Fibroblast of skin of left biceps (primary cell): ENCODE results near the gene PIK3R6.
"Not testable (repeated sequence)": the region's sequence is repeated elsewhere in the genome, so short reads cannot be mapped to it uniquely, and the experiment has no call there.

Source experiments
- DNase-seq, 2 experiments: peaks; one replicate each; pipeline ENCODE4 v3.0.0-alpha.2; 2013; ENCODE audit warnings: low read depth in 2 of 2

PIK3R6 gene

DNA sequence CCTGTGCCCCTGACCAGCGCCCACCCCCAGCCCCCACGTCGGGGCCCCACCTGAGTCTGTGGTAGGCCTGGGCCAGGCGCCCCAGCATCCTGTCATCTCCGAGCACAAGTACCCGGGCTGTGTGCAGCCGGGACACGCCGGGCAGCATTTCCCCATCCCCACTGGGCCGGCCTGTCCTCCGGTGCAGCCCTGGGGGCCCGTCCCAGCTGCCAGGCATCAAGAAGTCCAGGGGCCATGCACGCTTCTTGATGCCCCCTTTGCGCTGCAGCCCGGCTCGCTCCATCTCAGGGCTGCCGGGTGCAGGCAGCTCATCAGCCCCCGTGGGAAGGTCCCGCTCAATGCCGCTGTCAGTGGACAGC lies 39.0 kb downstream of the PIK3R6 start:
- no peak for DNase-seq

DNA sequence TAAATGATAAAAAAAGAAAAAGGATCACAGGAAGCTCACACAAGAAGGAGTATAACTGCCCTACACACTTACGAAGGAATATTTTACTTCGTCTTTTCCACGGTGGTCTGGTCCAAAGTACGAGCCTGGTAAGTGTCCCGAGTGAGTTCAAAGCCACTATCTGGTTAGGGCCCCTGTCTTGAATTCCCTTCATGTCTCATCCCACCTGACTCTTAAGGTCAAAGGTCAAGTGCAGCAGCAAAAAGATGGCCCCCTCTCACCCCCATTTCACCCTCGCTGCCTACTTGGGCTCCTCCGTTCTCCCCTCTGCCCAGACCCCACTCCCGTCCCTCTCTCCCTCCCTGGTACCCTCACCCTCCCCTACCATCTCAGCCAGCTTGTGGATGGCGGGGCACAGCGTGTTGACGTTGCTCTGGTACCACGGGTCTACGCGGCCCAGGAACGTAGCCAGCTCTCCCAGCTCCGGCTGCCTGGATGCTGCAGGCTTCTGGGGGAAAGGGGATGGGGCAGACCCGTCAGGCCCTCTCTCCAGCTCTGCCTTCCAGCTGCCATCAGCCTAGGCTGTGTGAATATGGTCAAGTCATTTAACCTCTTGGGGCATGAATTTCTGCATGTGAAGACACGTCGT lies 40.6 kb downstream of the PIK3R6 start:
- no peak for DNase-seq

- no peak for DNase-seq
Measured at GRCh38 chr17:8825802-8826201, 41.7 kb downstream of the PIK3R6 start.

- DNase-seq: no peak
Measured at GRCh38 chr17:8823279-8823678, 44.2 kb downstream of the PIK3R6 start.

DNA sequence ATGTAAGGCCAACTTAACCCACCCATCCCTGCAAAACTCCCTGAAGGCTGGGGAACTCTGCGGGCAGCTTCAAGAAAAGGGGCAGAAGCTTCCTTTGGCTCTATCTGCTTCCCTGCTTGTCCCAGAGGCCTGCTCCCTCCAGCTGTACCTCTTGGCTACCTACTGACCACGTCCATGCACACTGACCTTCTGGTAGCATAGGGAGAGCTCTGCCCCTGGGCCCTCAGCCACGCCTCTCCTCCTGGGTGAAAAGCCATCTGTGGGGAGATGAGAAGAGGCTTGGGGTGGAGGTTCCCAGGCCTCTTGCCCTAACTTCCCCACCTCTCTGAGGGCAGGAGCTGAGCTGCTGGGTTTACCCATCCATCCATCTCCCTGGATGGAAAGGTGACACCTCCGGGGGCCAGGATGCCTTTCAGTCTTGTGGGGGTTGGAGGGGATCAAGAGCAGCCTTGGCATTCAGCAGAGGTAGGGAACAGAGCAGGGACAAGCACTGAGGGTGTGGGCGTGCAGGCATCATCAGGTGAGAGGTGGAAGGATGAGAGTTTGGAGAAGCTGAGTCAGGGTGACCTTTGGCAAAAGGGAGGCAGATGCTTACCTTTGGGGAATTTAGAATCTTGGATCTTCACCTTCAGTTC lies 45.0 kb downstream of the PIK3R6 start:
- DNase-seq: no peak

GRCh38 chr17:8821446-8822105 lies 45.9 kb downstream of the PIK3R6 start:
- no peak for DNase-seq

DNA sequence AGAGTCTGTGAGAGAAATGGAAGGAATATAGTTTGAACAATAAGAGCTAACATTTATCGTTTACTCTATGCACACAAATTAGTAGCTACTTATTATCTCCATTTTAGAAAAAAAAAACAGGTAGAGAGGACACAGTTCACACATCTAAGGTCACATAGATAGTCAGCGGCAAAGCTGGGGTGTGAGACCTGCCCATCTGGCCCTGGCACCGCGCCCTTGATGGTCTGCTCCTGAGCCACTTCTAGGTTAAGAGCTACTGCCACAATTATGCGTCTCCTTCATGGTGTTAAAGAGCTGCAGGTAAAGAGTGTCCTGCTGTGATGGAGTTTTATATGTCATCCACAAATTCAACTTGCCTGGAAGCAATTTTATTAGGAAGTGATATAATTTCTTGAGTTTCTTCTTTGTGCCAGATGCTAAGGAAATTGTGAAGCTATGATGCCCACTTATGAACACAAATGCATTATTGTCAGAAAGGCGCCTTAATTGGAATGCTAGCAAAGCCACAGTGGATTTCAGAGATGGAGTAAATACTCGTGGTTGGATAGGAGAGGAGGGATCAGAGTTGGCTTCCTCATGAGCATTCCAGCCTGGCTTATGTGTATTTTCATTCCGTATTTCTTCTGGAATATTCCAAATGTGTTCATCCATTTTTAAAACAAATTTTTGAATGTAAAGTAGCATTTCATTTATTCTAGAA lies 47.0 kb downstream of the PIK3R6 start:
- DNase-seq: no peak

DNA sequence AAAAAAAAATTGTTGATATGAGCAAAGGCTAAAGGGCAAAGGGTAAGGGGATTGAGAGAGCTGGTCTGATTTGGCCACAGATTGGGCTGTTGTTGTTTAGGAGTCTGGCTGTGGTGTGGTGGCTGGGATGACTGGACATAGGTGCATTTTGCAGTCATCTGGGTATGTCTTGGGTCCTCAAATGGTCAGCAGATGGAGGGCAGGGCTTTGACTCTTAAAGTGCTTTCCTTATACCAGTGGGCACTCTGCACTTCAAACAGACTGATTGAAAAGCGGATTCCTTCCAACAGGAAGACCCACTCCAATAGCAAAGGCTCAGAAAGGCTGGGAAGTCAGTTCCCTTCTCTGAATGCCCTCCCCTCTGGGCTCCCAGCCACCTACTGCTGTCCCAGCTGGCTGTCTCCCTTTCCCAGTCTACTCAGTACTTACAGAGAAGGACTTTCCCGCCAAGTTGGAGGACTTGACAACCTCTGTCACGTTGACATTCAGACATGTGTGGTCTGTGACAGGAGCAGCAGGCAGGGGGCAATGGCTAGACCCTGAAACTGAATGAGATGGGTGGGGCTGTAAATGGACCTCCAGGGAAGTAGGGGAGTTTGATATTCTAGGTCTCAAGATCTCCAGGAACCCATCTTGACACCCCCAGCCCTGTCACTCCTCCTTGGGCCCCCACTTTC lies 48.7 kb downstream of the PIK3R6 start:
- DNase-seq: no peak

DNA sequence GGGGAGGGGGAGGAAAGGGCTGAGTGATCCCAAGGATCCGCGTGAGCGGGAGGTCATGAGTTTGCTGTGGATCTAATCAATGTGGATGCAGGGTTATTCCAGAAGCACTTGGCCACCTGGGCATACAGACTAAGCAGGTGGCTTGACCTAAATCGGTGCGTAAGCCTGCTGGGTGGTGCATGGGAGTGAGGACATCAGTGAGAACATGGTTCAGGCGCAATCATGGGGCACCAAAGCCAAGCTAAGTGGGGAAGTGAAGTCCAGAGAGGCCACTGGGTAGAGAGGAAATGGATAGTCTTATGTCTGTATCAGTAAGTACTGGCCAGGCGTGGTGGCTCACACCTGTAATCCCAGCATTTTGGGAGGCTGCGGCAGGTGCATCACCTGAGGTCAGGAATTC lies 49.4 kb downstream of the PIK3R6 start:
- DNase-seq: no peak

DNA sequence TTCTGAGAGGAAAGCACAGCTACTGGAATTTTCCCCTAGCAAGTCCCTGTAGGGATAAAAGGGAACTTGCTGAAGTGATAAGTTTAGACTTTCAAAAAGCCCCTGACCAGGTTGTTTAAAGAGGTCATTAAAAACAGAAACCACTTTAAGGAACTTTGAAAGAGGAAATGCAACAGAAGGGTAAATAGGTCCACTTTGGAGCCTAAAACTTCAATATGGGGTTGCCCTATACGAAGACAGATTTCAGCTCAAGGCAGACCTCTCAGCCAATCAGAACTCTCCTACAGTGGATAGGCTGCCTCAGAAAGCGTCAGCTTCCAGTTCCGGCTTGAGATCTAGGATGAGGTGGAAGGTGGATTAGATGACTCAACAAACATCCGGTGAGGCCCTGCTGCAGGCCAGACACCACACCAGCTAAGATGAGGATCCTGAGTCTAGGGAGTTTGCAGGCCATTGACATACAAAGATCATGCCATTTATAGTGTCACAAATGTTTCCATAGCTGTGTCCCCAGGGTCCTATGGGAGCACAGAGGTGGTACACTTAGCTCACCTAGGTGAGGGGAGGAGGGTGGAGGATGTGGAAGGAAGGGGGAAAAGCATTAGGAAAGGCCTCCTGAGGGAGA lies 60.4 kb downstream of the PIK3R6 start:
- no peak for DNase-seq

GRCh38 chr17:8806253-8806925 lies 61.1 kb downstream of the PIK3R6 start:
- DNase-seq: no peak

GRCh38 chr17:8805396-8805795 lies 62.1 kb downstream of the PIK3R6 start:
- DNase-seq: not testable (repeated sequence)

GRCh38 chr17:8803531-8804420 lies 63.7 kb downstream of the PIK3R6 start:
- DNase-seq: no peak

- no peak for DNase-seq
Measured at GRCh38 chr17:8801135-8801840, 66.2 kb downstream of the PIK3R6 start.

GRCh38 chr17:8800656-8801055 lies 66.8 kb downstream of the PIK3R6 start:
- DNase-seq: no peak

DNA sequence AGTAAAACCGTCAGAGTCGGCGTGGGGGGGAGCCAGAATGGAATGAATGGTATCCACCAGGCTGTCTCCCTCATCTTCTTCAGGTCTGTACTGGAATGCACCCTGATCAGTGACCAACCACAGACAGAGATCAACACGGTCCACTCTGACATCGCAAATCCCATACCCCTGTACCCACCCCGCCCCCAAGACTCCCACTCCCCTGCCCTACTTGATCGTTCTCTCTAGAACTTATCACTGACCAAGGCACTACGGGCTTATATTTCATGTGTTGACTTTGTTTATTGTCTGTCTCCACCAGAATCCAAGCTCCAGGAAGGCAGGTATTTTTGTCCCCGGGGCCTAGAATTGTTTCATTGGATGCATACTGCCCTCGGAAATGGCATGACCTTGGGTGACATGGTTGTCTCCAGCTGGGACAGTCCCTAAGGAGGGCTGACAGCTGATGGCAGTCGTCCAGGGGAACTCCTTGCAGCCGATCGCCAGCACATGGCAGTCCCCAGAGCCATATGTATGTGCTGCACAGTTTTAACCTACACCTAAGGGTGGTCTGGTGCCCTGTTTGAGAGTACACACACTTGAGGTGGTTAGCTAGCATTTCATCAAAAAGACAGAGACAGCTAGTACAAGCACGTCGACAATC lies 67.8 kb downstream of the PIK3R6 start:
- DNase-seq: no peak

GRCh38 chr17:8798846-8799569 lies 68.5 kb downstream of the PIK3R6 start, which contains the start of gene MFSD6L:
Gene MFSD6L, minus strand, starts transcription at chr17:8799365. Its CDS starts 245 bp downstream, at chr17:8799120.
- no peak for DNase-seq

- DNase-seq: no peak
Measured at GRCh38 chr17:8798176-8798845, 69.2 kb downstream of the PIK3R6 start.
